Measurements from ENCODE around the gene ITGA1.
"Not testable (repeated sequence)": the region's sequence is repeated elsewhere in the genome, so short reads cannot be mapped to it uniquely, and the experiment has no call there.

Gene ITGA1

GRCh38 chr5:52909192-52909591 is 121.5 kb downstream of the ITGA1 start:
- no peak for DNase-seq

GRCh38 chr5:52910071-52910470 is 122.4 kb downstream of the ITGA1 start:
- no peak for DNase-seq

GRCh38 chr5:52915176-52915875 is 127.6 kb downstream of the ITGA1 start:
- DNase-seq = no peak

GRCh38 chr5:52920929-52921328 is 133.2 kb downstream of the ITGA1 start:
- no peak for DNase-seq

- no peak for DNase-seq
Observed at GRCh38 chr5:52922384-52922783, 134.7 kb downstream of the ITGA1 start.

GRCh38 chr5:52924456-52924855 is 136.7 kb downstream of the ITGA1 start:
- no peak for DNase-seq

- no peak for DNase-seq
Observed at GRCh38 chr5:52925001-52925400, 137.3 kb downstream of the ITGA1 start.

GRCh38 chr5:52928689-52929088 is 141.0 kb downstream of the ITGA1 start:
- no peak for DNase-seq

GRCh38 chr5:52938226-52938625 is 150.5 kb downstream of the ITGA1 start:
- DNase-seq = no peak

- no peak for DNase-seq
Observed at GRCh38 chr5:52943285-52943684, 155.6 kb downstream of the ITGA1 start.

- DNase-seq = no peak
Observed at GRCh38 chr5:52943808-52944207, 156.1 kb downstream of the ITGA1 start.

- DNase-seq = no peak
Observed at GRCh38 chr5:52945040-52945439, 157.3 kb downstream of the ITGA1 start.

- no peak for DNase-seq
Observed at GRCh38 chr5:52947208-52947607, 159.5 kb downstream of the ITGA1 start.

GRCh38 chr5:52947851-52948250 is 160.1 kb downstream of the ITGA1 start:
- DNase-seq = no peak

- peak; percentile 48 for DNase-seq
Observed at GRCh38 chr5:52948418-52949076, 160.8 kb downstream of the ITGA1 start.

GRCh38 chr5:52950686-52951085 is 163.0 kb downstream of the ITGA1 start:
- DNase-seq = no peak

GRCh38 chr5:52952483-52952882 is 164.8 kb downstream of the ITGA1 start:
- no peak for DNase-seq

GRCh38 chr5:52956014-52956413 is 168.3 kb downstream of the ITGA1 start:
- DNase-seq = no peak

- DNase-seq = no peak
Observed at GRCh38 chr5:52956915-52957747, 169.4 kb downstream of the ITGA1 start.

GRCh38 chr5:52961274-52961681 is 173.6 kb downstream of the ITGA1 start:
- DNase-seq = no peak

- DNase-seq = no peak
Observed at GRCh38 chr5:52963636-52964035, 175.9 kb downstream of the ITGA1 start.

- no peak for DNase-seq
Observed at GRCh38 chr5:52964138-52964537, 176.4 kb downstream of the ITGA1 start.

GRCh38 chr5:52976157-52976556 is 188.4 kb downstream of the ITGA1 start:
- DNase-seq = not testable (repeated sequence)
